ENCODE measurements around the gene ESR1.
"Not testable (repeated sequence)": the region's sequence is repeated elsewhere in the genome, so short reads cannot be mapped to it uniquely, and the experiment has no call there.

Gene ESR1

DNA sequence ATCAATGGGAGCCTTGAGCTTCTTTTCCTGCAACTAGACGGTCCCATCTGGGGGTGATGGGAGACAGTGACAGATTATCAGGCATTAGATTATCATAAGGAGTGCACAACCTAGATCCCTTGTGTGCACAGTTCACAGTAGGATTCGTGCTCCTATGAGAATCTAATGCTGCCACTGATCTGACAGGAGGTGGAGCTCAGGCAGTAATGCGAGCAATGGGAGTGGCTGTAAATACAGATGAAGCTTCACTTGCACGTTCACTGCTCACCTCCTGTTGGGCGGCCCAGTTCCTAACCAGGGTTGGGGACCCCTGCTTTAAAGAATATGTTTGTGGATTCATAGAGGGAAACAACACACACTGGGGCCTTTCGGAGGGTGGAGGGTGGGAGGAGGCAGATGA lies 180.7 kb downstream of the ESR1 start:
- not testable (repeated sequence) for DNase-seq (ENCODE audit: low spot score)

DNA sequence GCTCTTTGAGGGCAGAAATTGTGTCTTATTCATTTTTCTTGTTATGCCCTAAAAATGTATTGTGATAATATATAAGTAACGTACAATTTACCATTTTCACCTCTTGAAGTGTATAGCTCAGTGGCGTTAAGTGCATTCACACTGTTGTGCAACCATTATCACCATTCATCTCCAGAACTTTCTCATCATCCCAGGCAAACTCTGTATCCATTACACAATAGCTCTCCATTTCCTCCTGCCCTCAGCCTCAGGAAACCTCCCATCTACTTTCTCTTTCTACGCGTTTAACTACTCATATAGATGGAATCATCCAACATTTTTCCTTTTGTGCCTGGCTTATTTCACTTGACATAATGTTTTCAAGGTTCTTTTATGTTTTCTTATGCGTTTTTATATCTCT lies 184.6 kb downstream of the ESR1 start:
- DNase-seq (ENCODE audit: low spot score), result no peak

DNA sequence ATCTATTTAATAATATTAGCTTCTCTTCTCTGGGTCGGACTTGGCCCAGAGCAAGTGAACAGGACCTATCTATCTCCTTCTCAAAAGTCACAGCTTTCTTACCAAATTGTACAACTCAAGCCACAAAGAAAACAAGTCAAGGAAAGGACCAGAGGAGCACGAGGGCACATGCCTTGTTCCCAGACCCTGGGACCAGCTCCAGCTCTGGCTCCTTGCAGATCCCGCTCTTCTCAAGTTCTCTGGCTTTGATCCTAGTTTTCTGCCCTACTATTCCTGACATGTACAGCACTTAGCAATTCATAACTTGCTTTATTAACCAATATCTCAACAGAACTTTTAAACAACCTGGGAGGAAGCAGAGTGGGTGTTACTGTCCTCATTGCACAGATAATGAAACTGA lies 185.9 kb downstream of the ESR1 start:
- DNase-seq (ENCODE audit: low spot score), result no peak

DNA sequence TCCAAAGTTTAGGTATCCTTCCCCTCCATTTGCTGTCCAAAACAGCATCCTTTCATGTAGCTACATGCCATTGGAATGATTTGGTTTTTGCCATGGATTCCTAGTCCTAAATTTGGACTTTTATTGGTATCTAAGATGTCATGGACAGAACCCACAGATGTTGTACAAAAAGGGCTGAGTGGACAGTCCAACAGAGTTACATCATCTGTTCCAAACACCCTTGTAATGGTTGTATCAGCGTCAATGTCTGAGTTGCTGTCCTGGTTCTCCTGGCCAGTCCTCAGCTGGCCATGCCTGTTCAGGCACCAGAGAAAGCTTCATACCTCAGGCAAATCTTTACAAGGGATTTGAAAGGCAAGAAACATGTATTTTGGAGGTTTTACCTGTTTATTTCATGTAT lies 191.3 kb downstream of the ESR1 start:
- peak; percentile 27 for DNase-seq (ENCODE audit: low spot score)

DNA sequence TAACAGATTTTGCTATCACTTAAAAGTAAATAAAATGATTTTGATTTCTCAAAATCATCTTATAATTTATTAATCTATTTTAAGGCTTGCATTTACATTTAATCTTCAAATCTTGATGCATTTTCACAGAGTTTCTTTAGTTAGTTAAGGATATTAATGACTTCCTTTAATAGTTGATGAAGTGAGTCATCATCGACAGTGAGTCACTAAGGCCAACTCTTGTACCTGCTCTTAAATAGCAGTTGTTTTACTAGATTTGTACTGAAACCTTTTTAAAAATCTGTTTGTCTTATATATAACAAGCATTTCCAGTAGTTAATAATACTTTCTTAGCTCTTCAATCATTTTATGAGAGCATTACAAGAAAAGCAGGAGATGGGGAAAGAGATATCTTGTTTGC lies 191.7 kb downstream of the ESR1 start:
- DNase-seq (ENCODE audit: low spot score), result no peak

DNA sequence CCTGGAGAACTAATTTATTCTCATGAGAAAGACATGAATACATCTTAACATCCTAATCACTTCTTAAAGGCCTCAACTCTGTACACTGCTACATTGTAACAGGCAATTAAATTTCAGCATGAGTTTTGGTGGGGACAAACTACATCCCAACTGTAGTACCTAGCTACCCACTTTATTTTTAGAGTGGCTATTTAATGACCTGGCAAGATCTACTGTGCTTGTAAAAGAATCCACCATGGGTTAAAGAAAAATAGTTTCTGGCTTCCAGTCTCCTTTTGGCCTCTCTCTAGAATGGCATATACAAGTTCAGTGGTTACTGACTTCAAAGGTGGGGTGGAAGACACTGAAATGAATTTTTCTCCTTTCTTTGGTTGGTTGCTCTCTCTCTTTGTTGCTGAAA lies 193.9 kb downstream of the ESR1 start:
- no peak for DNase-seq (ENCODE audit: low spot score)

DNA sequence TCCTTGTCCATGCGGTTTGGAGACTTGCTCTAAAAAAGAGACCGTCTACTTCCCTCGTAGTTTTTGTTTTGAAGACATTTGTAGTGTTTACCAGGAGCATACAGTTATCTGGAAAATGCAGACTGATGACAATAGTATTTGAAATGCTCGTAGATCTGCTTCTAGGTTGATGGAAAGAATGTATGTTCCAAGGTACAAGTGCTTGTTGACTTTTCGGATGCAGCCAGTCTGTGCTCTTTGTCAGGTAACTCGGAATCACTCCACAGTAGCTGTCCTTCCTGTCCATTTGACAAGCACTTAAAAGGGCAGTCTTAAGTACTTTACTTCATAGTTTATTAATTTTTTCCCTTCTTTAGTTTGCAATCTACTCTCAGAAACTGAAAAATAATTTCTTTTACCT lies 194.8 kb downstream of the ESR1 start:
- DNase-seq (ENCODE audit: low spot score), result no peak

DNA sequence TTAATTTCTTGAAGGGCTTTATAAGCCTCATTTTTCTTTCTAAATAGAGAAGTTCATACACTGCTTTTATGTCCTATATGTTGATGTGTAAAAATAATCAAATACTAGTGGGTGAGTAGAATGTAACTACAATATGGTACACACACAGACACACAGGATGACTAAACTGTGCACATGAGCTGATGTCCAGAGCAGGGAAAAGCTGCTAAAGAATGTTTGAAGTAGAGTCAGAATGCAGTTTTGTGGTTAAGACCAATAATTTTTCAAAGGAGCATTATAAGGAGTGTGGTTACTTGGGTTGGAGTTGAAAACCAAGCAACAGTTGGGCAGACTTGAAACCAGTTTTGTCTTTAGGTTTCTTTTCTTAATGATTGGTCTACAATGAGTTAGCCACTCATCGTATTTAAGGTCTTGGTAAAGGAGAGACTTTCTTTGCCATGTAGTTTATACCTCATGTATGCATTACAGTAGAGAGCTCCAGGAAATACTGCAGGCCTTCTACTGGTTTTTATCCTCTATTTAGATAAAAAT lies 196.6 kb downstream of the ESR1 start:
- DNase-seq (ENCODE audit: low spot score), result no peak

DNA sequence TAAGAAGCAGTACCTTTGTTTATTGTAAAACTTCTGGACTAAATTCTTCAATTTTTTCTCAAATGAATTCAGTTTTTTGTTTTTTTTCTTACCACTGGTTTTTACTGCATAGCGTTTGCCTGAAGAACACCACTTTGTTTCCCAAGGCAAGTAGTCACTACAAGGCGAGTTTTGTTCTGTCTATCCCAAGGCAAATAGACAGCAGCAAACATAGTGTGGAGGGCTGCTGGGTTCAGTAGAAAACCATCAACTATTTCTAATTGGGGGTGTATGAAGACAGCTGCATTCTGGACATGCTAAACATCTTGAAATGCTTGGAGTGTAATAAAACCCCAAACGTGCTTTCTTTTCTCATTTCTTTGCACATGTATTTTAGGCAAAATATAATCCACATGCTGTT lies 197.4 kb downstream of the ESR1 start:
- DNase-seq (ENCODE audit: low spot score), result no peak

DNA sequence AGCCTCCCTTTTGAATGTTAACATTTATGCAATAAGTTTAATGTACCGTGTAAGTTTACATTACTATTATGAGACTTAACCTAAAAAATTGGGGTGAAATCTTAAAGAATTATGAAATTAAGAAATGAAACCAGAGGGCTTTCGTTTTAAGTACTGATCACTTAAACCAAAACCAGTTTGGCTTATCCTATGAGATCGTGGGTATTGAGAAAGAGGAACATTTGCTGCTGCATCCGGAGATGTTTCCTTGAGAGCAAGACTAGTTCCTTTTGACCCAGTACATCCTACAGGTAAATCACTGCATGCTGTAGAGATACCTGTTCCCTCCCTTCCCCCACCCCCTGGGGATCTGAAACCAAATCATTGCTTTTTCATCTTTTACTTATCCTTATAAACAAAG lies 201.3 kb downstream of the ESR1 start:
- DNase-seq (ENCODE audit: low spot score), result no peak

DNA sequence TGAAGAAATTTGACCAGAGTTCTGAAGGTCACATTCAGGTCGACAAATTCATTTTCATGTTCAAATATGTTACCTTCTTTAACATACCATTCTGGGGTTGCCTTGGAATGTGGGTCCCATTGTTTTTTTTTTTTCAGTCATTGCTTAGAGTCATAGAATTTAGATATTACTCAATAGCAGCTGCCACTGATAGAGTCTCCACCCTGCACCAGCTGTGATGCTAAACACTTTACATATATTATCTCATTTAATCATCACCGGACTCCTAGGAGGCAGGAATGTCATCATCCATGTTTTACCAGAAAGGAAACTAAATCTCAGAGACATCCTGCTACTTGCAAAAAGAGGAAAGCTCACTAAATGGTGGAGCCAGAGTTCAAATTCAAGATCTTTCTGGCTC lies 204.7 kb downstream of the ESR1 start:
- no peak for DNase-seq (ENCODE audit: low spot score)

DNA sequence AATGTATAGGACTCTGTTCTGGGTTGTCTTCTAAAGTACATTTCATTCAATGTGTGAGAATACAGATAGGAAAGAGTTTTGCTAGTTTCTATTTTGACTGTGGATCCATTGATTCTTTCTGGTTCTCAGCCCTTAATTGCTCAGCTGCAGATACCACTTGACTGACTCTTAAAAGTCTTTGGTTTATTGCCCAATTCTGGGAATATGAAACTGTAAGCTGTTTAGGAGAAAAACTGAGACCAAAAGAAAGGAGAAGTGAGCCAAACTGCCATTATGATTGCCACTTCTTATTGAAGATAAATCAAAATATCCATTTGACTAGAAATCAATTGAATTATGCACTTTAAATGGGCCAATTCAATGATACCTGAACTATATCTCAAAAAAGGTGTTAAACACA lies 211.4 kb downstream of the ESR1 start:
- DNase-seq (ENCODE audit: low spot score), result no peak

DNA sequence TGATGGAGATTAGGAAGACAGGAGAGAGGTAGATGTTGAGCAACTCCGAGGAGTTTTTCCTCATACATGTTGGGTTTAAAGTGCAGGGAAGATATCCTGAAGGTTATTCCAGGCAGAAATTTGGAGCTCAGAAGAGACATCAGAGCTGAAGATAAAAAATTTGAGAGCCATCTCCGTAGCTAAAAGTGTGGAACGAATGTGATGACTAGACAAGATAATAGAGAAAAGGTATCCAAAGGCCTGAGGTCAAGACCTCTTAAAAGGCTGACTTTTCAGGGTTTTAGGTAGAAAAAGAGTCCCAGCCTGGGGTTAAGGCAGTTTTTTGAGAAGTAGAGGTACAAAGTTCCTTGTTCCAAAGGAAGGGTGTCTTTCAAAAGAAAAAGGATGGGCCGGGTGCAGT lies 214.8 kb downstream of the ESR1 start:
- DNase-seq (ENCODE audit: low spot score), result no peak

DNA sequence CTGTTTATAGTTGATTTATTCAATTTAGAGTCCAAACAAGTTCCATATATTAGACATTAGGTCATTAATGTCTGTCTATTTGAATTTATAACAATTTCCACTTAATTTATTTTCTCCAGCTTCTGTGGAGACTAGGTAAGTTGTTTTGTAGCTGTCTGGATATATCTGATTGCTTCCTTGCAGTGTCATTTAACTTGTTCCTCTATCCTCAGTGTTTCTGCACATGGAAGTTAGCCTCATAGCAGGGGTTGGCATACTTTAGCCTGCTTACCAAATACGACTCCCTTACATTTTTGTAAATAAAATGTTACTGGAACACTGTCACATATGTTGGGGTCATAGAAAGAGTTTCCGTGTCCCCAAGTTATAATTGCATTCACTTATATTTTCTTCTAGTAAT lies 216.1 kb downstream of the ESR1 start:
- DNase-seq (ENCODE audit: low spot score), result no peak

DNA sequence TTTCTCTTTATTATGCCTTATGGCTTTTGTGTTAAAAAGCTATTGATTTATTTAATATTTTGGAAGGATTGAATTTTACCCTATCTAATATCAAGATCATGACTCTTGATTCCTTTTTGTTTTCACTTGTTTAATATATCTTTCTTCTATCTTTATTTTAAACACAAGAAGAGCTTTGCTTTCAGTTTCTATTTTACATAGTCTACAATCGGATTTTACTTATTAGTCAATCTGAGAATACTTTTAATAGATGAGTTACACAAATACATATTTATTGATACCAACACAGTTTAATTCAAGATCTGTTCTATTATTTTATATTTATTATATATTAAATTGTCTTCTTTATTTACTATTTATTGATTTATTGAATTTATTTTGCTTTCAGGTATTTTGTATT lies 218.8 kb downstream of the ESR1 start:
- DNase-seq (ENCODE audit: low spot score), result no peak

DNA sequence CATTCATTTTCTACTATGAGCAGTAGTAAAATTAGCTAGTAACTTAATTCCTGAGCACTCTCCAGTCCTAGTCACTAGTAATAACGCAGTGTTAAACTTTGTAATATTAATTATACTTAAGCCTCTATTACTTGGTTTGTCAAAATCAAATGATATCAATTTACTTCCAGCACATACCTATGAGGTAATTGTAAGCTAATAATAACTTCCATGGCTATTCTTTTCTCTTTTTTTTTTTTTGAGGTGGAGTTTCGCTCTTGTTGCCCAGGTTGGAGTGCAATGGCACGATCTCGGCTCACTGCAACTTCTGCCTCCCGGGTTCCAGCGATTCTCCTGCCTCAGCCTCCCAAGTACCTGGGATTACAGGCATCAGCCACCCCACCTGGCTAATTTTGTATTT lies 219.3 kb downstream of the ESR1 start:
- not testable (repeated sequence) for DNase-seq (ENCODE audit: low spot score)

DNA sequence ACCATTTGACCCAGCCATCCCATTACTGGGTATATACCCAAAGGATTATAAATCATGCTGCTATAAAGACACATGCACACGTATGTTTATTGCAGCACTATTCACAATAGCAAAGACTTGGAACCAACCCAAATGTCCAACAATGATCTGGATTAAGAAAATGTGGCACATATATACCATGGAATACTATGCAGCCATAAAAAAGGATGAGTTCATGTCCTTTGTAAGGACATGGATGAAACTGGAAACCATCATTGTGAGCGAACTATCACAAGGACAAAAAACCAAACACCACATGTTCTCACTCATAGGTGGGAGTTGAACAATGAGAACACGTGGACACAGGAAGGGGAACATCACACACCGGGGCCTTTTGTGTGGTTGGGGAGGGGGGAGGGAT lies 226.3 kb downstream of the ESR1 start:
- not testable (repeated sequence) for DNase-seq (ENCODE audit: low spot score)

DNA sequence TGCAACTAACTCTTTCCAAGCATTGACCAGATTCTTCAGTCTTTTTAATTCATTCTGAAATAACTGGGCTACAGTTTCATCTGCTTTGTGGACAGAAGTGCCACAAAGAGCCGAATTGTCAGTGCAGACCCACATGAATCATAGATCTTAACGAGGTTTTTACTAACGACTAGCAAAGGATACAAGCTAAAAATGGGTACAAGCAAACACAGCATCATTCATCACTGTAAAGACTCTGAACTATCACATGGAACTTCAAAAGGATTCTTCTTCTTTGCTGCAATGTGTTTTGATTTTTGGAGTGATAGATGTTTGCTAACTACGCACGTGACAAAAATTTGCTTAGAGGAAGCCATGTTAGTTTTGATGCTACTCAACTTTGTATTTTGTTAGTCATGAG lies 227.1 kb downstream of the ESR1 start:
- no peak for DNase-seq (ENCODE audit: low spot score)

DNA sequence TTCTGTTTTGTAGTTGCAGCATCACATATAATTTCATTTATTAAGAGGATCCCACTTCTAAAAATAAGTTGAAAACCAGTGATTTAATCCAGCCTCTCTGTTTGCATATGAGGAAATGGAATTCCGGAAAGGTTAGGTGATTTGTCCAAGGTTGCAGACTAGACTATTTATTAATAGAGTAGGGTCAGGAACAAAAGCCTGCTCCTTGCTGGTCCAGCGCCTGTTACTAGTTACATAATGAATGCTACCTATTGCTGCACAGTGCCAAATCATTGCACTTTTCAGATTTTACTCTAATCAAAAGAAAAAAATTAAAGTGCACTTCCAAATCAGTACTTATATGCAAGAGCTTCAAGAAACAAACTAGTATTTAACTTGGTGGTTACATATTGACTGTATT lies 238.6 kb downstream of the ESR1 start:
- DNase-seq (ENCODE audit: low spot score), result no peak

DNA sequence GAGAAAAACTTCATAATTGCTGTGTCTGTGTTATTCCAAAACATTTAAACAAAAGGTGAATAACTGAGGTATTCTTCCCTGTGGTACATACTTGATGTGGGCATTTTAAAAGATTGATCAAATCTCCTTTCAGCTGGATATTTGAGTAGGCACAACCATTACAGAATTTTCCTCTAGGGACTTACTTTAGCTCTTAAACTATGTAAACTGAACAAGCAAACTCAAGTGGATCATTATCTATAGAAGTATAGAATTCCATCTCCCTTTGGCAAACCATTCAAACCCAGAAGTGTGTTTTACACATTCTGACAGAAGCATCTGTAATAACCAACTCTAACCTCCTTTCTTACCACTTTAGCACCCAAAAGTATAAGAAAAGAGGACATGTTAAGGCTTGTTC lies 241.4 kb downstream of the ESR1 start:
- DNase-seq (ENCODE audit: low spot score), result no peak

DNA sequence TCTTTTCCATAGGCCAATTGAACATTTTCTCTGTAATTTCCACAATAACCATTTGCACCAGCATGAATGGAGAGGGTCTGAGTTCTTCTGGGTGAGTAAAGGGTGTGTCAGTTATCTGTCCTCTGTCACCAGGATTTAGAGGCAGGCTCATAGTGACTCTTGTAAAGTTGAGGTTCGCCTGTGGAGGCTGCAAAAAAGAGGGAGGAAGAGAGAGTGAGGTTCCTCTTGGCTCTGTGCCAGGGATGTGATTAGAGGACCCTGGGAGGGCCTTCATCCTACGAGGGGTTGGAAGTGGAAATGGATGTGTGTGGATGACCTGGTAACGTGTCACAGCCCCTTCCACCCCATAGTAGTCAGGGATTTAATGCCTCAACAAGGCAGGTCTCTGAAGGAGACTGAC lies 242.0 kb downstream of the ESR1 start:
- no peak for DNase-seq (ENCODE audit: low spot score)

DNA sequence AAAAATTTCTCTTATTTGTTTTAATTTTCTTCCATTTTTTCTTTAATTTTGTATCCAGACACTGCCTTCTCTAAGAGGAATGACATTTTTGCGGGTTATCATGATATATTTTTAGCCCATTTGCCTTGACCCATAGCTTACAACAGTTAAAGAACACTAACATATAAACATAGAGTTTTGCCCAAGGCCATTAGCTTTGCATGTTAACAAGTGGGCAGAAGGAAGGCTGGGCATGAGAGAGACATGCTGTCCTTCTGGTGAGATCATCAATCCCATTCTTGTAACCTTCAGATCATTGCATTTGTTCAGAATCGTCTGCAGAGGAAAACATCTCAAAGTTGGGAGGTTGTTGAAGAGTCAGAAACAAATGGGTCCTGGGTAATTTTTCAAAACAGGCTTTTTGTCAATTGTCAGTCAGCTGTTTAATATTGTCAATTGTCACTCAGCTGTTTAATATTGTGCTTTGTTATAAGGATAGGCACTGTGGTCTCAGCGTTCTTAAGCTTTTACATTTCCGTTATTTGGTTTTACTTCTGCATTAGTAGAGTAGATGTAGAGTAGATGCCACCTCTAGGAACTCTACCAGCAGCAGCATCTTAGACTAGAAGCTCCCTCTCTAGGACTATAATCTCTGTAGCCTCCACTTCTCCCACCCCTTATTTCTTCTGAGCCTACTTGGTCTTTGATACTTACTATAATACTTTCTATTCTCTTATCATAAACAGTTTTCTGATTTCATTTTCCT lies 243.1 kb downstream of the ESR1 start:
- no peak for DNase-seq (ENCODE audit: low spot score)

DNA sequence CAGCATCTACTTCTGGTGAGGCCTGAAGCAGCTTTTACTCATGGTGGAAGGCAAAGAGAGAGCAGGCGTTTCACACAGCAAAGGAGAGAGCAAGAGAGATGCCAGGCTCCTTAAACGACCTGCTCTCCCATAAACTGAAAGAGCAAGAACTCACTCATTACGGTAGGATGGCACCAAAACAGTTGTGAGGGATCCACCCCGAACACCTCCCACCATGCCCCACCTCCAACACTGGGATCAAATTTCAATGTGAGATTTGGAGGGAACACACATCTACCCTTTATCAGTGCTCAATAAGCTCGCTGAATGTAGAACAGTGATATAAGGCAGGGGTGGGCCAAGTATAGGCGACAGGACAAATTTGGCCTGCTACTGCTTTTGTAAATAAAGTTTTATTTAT lies 244.6 kb downstream of the ESR1 start:
- no peak for DNase-seq (ENCODE audit: low spot score)

DNA sequence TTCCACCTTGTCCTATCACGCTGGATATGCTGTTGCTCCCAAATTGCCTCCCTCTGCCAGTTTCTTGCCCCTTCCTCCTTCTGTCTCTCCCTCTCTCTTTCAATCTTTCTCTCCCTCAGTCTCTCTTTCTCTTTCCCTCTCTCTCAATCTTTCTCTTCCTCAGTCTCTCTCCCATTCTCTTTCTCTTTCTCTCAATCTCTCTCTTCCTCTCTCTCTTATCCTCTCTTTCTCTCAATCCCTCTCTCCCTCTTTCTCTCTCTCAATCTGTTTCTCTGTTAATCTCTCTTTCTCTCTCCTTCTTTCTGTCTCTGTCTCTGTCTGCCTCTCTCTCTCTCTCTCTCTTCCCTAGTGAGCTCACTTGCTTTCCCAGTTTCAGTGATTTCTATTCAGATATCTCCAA lies 245.8 kb downstream of the ESR1 start:
- no peak for DNase-seq (ENCODE audit: low spot score)

Data from AG20443 (cell line).